Esophagus muscularis mucosa (tissue), 4 donors: ENCODE data around the gene ELP4. TPM values are rescaled to one million over a fixed set of nuclear protein-coding genes. Genes with fewer than 3 reads are reported as not detected.

Experiments used
- DNase-seq: peaks from one replicate; pipeline ENCODE4 v3.0.0-alpha.2; 2017; ENCODE audit errors: extremely low spot score
- H3K27ac ChIP-seq, 4 donors: fragments of 200-600 bp; sonication (generic); replicated peaks in 1 of 4; 1 replicate in 3 of 4; 2 replicates in 1 of 4; pipeline ENCODE4 v1.5.1; 2016 to 2019; ENCODE audit warnings: mild to moderate bottlenecking in 1 of 4
- H3K27me3 ChIP-seq, 4 donors: fragments of 200-600 bp; sonication (generic); one replicate each; pipeline versions ENCODE4 v1.5.1 to v1.6.0; 2016 to 2019
- H3K36me3 ChIP-seq, 4 donors: fragments of 200-600 bp; sonication (generic); one replicate each; pipeline ENCODE4 v1.5.1; 2016 to 2019
- H3K4me1 ChIP-seq, 4 donors: fragments of 200-600 bp; sonication (generic); one replicate each; pipeline ENCODE4 v1.5.1; 2016 to 2019
- H3K4me3 ChIP-seq, 4 donors: fragments of 200-600 bp; sonication (generic); 1 replicate in 2 of 4; 2 replicates in 2 of 4; pipeline ENCODE4 v1.5.1; 2016 to 2019; ENCODE audit warnings: mild to moderate bottlenecking in 4 of 4, moderate library complexity in 1 of 4
- H3K9me3 ChIP-seq, 4 donors: fragments of 200-600 bp; sonication (generic); 1 replicate in 3 of 4; 2 replicates in 1 of 4; pipeline ENCODE4 v1.5.1; 2016 to 2019
- CTCF ChIP-seq, 3 experiments: fragments of 200-600 bp in 2 of 3; fragments of 450-650 bp in 1 of 3; sonication (generic) in 2 of 3; IDR thresholded peaks; one replicate each; pipeline ENCODE4 v1.5.1; 2017 to 2019; ENCODE audit warnings: antibody characterized with exemption in 3 of 3, mild to moderate bottlenecking in 2 of 3, moderate library complexity in 1 of 3
- EP300 ChIP-seq: sonication (generic); formaldehyde crosslinking; IDR thresholded peaks from one replicate; pipeline ENCODE4 v1.6.1; 2017; ENCODE audit warnings: antibody characterized with exemption
- POLR2A ChIP-seq: fragments of 450-650 bp; IDR thresholded peaks from one replicate; pipeline ENCODE4 v1.6.1; 2017; ENCODE audit warnings: antibody characterized with exemption, moderate library complexity, mild to moderate bottlenecking, low read depth
- POLR2AphosphoS5 ChIP-seq, 2 donors: sonication (generic); formaldehyde crosslinking; IDR thresholded peaks; one replicate each; pipeline ENCODE4 v1.6.1; 2017; ENCODE audit warnings: antibody characterized with exemption in 2 of 2
- WGBS: methylation state at CpG from one replicate; pipeline ENCODE4 v1.1.5; 2018; 5-methylcytosine and 5-hydroxymethylcytosine counted together
- intact Hi-C: fragments of 100-400 bp; cut with DNase I; formaldehyde crosslinking; loops from one replicate; pipeline ENCODE4 v1.15.1; 2023
- total RNA-seq, 4 donors: library from RNA; depleted of rRNA; stranded (reverse); fragments of >200 nt; gene quantifications; one replicate each; pipeline versions ENCODE4 v1.1.0 to v1.2.1, GENCODE V29; 2016

ELP4 gene
- total RNA-seq, 4 donors from 2014 or later: 18.1 to 25.5 (median 19.2) TPM

DNA sequence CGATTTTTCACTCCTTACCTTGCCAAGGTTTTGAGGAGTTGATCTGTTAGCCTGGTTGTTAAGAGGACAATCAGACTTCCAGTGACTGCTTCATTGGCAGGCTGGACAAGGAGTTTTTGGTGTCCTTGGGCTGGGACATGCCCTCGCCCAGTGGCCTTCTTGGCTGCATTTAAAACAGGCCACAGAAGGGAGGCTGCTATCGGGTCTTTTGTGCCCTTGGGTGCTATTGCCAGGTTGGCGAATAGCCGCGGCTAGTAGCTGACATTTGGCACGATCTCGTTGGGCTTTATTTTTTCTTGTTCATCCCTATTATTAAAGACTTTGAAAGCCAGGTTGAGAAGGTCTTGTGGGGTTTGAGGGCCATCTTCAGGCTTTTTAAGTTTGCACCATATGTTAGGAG is 99.4 kb downstream of the ELP4 start:
- Histone ChIP-seq H3K4me1 (no peaks in the 10 kb centered on the region), H3K9me3 (no peaks in the 10 kb centered on the region), H3K27me3 (no peaks in the 10 kb centered on the region), H3K27ac (no peak overlapping the region), H3K36me3 (no peaks in the 10 kb centered on the region), H3K4me3 (no peak overlapping the region)
- 98% methylated on average over 8 of the region's 8 CpGs for WGBS
- intact Hi-C loops: no loop called here
- DNase-seq: no peak
- TF ChIP-seq POLR2AphosphoS5 (IDR thresholded peaks at IDR 0.05): no peak

DNA sequence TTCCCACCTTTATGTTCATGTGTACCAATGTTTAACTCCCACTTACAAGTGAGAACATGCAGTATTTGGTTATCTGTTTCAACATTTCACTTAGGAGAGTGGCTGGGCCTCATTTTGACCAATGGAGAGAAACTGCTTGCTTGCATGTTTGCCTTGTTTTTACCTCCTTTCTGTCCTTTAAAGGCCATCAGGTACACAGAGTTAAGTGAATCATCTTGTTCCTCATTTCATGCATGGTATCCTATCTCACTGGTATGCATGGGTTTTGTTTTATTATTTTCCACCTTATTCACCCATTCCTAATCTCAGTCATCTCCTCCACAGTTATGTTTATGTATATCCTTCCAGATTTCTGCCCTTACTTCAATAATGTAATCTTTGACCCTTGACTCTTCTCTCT is 101.0 kb downstream of the ELP4 start:
- Histone ChIP-seq H3K27ac (no peak overlapping the region), H3K36me3 (no peaks in the 10 kb centered on the region), H3K9me3 (no peaks in the 10 kb centered on the region), H3K4me1 (no peaks in the 10 kb centered on the region), H3K27me3 (no peaks in the 10 kb centered on the region), H3K4me3 (no peak overlapping the region)
- no peak for DNase-seq
- TF ChIP-seq CTCF (IDR thresholded peaks at IDR 0.05): no peak
- TF ChIP-seq POLR2AphosphoS5 (IDR thresholded peaks at IDR 0.05): no peak
- TF ChIP-seq EP300: no peak
- TF ChIP-seq POLR2A: no peak
- intact Hi-C loops: no loop called here

DNA sequence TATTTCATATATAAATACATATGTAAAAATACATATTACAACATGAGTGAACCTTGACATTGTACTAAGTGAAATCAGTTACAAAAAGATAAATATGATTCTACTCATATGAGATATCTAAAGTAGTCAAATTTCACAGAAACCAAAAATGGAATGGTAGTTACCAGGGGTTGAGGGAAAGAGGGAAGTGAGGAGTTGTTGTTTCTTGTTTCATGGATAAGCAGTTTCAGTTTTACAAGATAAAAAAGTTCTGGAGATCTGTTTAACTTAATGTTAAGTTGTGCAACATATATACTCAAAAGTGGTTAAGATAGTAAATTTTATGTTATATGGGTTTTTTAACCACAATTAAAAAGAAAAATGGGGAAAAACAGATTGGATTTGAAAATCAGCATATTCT is 107.7 kb downstream of the ELP4 start:
- Histone ChIP-seq H3K27me3 (no peaks in the 10 kb centered on the region), H3K4me3 (no peak overlapping the region), H3K36me3 (no peaks in the 10 kb centered on the region), H3K27ac (no peak overlapping the region), H3K9me3 (no peaks in the 10 kb centered on the region), H3K4me1 (no peaks in the 10 kb centered on the region)
- DNase-seq: no peak
- TF ChIP-seq CTCF (IDR thresholded peaks at IDR 0.05) (no peak), POLR2A (no peak), POLR2AphosphoS5 (IDR thresholded peaks at IDR 0.05) (no peak), EP300 (no peak)
- intact Hi-C loops: no loop called here

GRCh38 chr11:31619980-31620379 is 110.4 kb downstream of the ELP4 start:
- H3K27ac ChIP-seq: no peak overlapping the region
- no peaks in the 10 kb centered on the region for H3K27me3 ChIP-seq
- H3K4me3 ChIP-seq: no peak overlapping the region
- no peak for TF ChIP-seq POLR2AphosphoS5 (IDR thresholded peaks at IDR 0.05)
- no peak for TF ChIP-seq CTCF (IDR thresholded peaks at IDR 0.05)
- no peak for TF ChIP-seq POLR2A
- no peak for TF ChIP-seq EP300
- DNase-seq: no peak
- intact Hi-C loops: no loop called here
- no peaks in the 10 kb centered on the region for H3K36me3 ChIP-seq
- no peaks in the 10 kb centered on the region for H3K9me3 ChIP-seq
- no peaks in the 10 kb centered on the region for H3K4me1 ChIP-seq

GRCh38 chr11:31620434-31620833 is 110.9 kb downstream of the ELP4 start:
- no peak for TF ChIP-seq POLR2A
- TF ChIP-seq EP300: no peak
- TF ChIP-seq CTCF (IDR thresholded peaks at IDR 0.05): no peak
- TF ChIP-seq POLR2AphosphoS5 (IDR thresholded peaks at IDR 0.05): no peak
- Histone ChIP-seq H3K36me3 (no peaks in the 10 kb centered on the region), H3K27ac (no peak overlapping the region), H3K4me1 (no peaks in the 10 kb centered on the region), H3K27me3 (no peaks in the 10 kb centered on the region), H3K4me3 (no peak overlapping the region), H3K9me3 (no peaks in the 10 kb centered on the region)
- intact Hi-C loops: no loop called here
- no peak for DNase-seq
